Measurements from ENCODE around the gene ASB5. TPM values are rescaled to one million over a fixed set of nuclear protein-coding genes. Genes with fewer than 3 reads are reported as not detected.

The ASB5 gene
- total RNA-seq (not detected), polyA plus RNA-seq (not detected)

GRCh38 chr4:176268963-176269362, at the start of gene ASB5:
Gene ASB5 (minus strand): TSS chr4:176269222. CDS start chr4:176269108, 114 bp downstream.
- Histone ChIP-seq H3K4me1 (ENCODE audit: insufficient read depth, low read length) (no peaks in the 10 kb centered on the region), H3K4me3 (ENCODE audit: low read length) (no peak within 1 kb of the TSS), H3K9me3 (ENCODE audit: low read length) (no peaks in the 10 kb centered on the region), H3K36me3 (ENCODE audit: insufficient read depth, low read length) (no peaks in the 10 kb centered on the region), H3K27ac (ENCODE audit: low read depth, low read length) (no peak within 1 kb of the TSS), H3K27me3 (ENCODE audit: insufficient read depth, low read length, poor library complexity, severe bottlenecking) (no peaks in the 10 kb centered on the region)
- DNase-seq: no peak
- Mint-ChIP-seq H3K27ac (no peak within 1 kb of the TSS), H3K36me3 (no peaks in the 10 kb centered on the region), H3K27me3 (peaks cover 5 to 14% of the 10 kb centered on the region in 2 donors), H3K4me1 (no peaks in the 10 kb centered on the region), H3K9me3 (no peaks in the 10 kb centered on the region), H3K4me3 (no peak within 1 kb of the TSS)
- ChIA-PET CTCF (no interaction called here), POLR2A (no interaction called here)

GRCh38 chr4:176313596-176314336, 44.7 kb upstream of the ASB5 start:
- H3K9me3 ChIP-seq (ENCODE audit: low read length): no peaks in the 10 kb centered on the region
- no peaks in the 10 kb centered on the region for H3K27me3 ChIP-seq (ENCODE audit: insufficient read depth, low read length, poor library complexity, severe bottlenecking)
- Mint-ChIP-seq H3K36me3 (peaks cover 0 to 2% (median 0%) of the 10 kb centered on the region in 3 donors), H3K4me1 (peaks cover 8 to 15% (median 10%) of the 10 kb centered on the region in 3 donors), H3K27me3 (peaks cover 0 to 2% of the 10 kb centered on the region in 2 donors), H3K27ac (no peak overlapping the region), H3K4me3 (no peak overlapping the region), H3K9me3 (no peaks in the 10 kb centered on the region)
- POLR2A ChIA-PET: no interaction called here
- CTCF ChIA-PET: no interaction called here
- DNase-seq: no peak
- no peak overlapping the region for H3K4me3 ChIP-seq (ENCODE audit: low read length)
- H3K36me3 ChIP-seq (ENCODE audit: insufficient read depth, low read length): no peaks in the 10 kb centered on the region
- no peak overlapping the region for H3K27ac ChIP-seq (ENCODE audit: low read depth, low read length)
- H3K4me1 ChIP-seq (ENCODE audit: insufficient read depth, low read length): peaks cover under 1% of the 10 kb centered on the region

DNA sequence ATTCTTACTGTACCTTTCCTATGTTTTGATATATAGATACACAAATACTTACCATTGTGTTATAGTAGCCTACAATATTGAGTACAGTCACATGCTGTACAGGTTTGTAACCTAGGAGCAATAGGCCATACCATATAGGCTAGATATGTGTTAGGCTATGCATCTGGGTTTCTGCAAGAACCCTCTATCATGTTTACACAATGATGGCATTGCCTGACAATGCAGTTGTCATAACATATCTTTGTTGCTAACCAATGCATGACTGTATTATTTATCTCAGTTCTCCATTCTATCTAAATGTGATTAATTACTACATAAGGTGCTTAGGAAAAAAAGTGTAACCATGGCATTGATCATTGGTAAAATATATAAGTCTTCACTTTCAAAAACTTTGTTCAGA, 40.8 kb upstream of the ASB5 start:
- H3K27ac ChIP-seq (ENCODE audit: low read depth, low read length): no peak overlapping the region
- no peaks in the 10 kb centered on the region for H3K36me3 ChIP-seq (ENCODE audit: insufficient read depth, low read length)
- H3K36me3 Mint-ChIP-seq: peaks cover 0 to 2% (median 0%) of the 10 kb centered on the region in 3 donors
- ChIA-PET CTCF (no interaction called here), POLR2A (no interaction called here)
- H3K9me3 Mint-ChIP-seq: peaks cover 0 to 1% (median 0%) of the 10 kb centered on the region in 5 donors
- H3K4me1 Mint-ChIP-seq: no peaks in the 10 kb centered on the region
- H3K27ac Mint-ChIP-seq: no peak overlapping the region
- no peak overlapping the region for H3K4me3 Mint-ChIP-seq
- H3K4me3 ChIP-seq (ENCODE audit: low read length): no peak overlapping the region
- peaks cover 11 to 25% of the 10 kb centered on the region in 2 donors for H3K27me3 Mint-ChIP-seq
- DNase-seq: no peak
- no peaks in the 10 kb centered on the region for H3K9me3 ChIP-seq (ENCODE audit: low read length)
- no peaks in the 10 kb centered on the region for H3K27me3 ChIP-seq (ENCODE audit: insufficient read depth, low read length, poor library complexity, severe bottlenecking)
- H3K4me1 ChIP-seq (ENCODE audit: insufficient read depth, low read length): no peaks in the 10 kb centered on the region

DNA sequence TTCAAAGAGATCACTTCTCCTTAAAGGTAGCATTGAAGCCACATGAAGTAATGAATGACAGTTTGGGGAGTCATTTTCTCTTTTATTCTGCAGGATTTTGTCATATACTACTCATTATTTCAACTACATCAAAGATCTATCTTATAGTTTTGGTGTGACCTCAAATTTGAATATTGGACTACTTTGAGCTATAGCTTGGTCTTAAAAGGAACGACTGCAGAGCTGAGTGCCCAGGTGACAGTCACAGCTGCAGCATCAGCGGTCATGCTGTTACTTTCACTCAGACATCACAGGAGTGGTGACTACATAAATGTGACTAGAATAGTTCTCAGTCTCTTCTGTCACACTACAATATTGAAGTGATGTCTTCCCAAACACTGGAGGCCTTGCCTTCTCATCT, 40.0 kb upstream of the ASB5 start:
- ChIA-PET POLR2A (no interaction called here), CTCF (interaction anchor here (1.6 kb wide), 1 partner anchor 16 kb away, joined by 3 read pairs; no protein-coding TSS in a partner anchor)
- H3K4me3 Mint-ChIP-seq: no peak overlapping the region
- Histone ChIP-seq H3K36me3 (ENCODE audit: insufficient read depth, low read length) (no peaks in the 10 kb centered on the region), H3K27me3 (ENCODE audit: insufficient read depth, low read length, poor library complexity, severe bottlenecking) (no peaks in the 10 kb centered on the region), H3K4me1 (ENCODE audit: insufficient read depth, low read length) (no peaks in the 10 kb centered on the region), H3K9me3 (ENCODE audit: low read length) (no peaks in the 10 kb centered on the region), H3K4me3 (ENCODE audit: low read length) (no peak overlapping the region), H3K27ac (ENCODE audit: low read depth, low read length) (no peak overlapping the region)
- peaks cover 0 to 1% (median 0%) of the 10 kb centered on the region in 5 donors for H3K9me3 Mint-ChIP-seq
- H3K4me1 Mint-ChIP-seq: no peaks in the 10 kb centered on the region
- no peak for DNase-seq
- H3K27ac Mint-ChIP-seq: no peak overlapping the region
- peaks cover 0 to under 1% (median 0%) of the 10 kb centered on the region in 3 donors for H3K36me3 Mint-ChIP-seq
- H3K27me3 Mint-ChIP-seq: peaks cover 13 to 32% of the 10 kb centered on the region in 2 donors

DNA sequence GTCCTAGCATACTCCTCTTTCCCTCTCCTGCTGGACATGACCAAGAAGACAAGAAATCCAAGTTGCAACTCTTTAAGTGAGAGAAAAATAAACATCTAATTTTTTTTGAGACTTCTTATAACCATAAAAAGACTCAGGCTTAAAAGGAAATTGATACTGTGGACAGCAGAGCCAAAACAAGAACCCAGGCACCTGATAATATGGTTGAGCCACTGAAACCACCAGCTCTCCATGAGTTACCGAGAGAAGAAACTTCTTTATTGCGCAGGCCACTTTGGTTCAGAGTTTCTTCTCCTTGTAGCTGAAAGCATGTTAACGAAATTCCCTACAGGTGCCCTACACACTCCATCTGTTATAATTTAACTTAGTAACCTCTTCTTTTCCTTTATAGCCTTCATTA, 39.4 kb upstream of the ASB5 start:
- ChIA-PET CTCF (interaction anchor here (1.6 kb wide), 1 partner anchor 17 kb away, joined by 3 read pairs; no protein-coding TSS in a partner anchor), POLR2A (no interaction called here)
- H3K27ac Mint-ChIP-seq: no peak overlapping the region
- no peaks in the 10 kb centered on the region for H3K4me1 Mint-ChIP-seq
- no peak for DNase-seq
- Histone ChIP-seq H3K27me3 (ENCODE audit: insufficient read depth, low read length, poor library complexity, severe bottlenecking) (peaks cover under 1% of the 10 kb centered on the region), H3K4me3 (ENCODE audit: low read length) (no peak overlapping the region), H3K4me1 (ENCODE audit: insufficient read depth, low read length) (no peaks in the 10 kb centered on the region), H3K27ac (ENCODE audit: low read depth, low read length) (no peak overlapping the region), H3K9me3 (ENCODE audit: low read length) (no peaks in the 10 kb centered on the region), H3K36me3 (ENCODE audit: insufficient read depth, low read length) (no peaks in the 10 kb centered on the region)
- peaks cover 19 to 38% of the 10 kb centered on the region in 2 donors for H3K27me3 Mint-ChIP-seq
- no peak overlapping the region for H3K4me3 Mint-ChIP-seq
- peaks cover 0 to 1% (median 0%) of the 10 kb centered on the region in 5 donors for H3K9me3 Mint-ChIP-seq
- H3K36me3 Mint-ChIP-seq: no peaks in the 10 kb centered on the region

DNA sequence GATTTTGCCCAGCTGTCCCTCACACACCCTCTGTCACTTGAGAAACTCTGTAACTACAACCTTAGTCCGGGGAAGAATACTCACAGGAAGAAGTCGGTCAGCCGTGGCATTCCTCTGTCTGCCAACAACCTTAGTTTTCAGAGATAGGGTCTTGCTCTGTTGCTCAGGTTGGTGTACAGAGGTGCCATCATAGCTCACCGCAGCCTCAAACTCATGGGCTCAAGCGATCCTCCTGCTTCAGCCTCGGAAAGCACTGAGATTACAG, 38.6 kb upstream of the ASB5 start:
- Mint-ChIP-seq H3K27ac (no peak overlapping the region), H3K9me3 (peaks cover 0 to 1% (median 0%) of the 10 kb centered on the region in 5 donors), H3K4me3 (no peak overlapping the region), H3K36me3 (no peaks in the 10 kb centered on the region), H3K27me3 (peaks cover 25 to 46% of the 10 kb centered on the region in 2 donors), H3K4me1 (no peaks in the 10 kb centered on the region)
- ChIA-PET POLR2A (no interaction called here), CTCF (no interaction called here)
- H3K27ac ChIP-seq (ENCODE audit: low read depth, low read length): no peak overlapping the region
- H3K9me3 ChIP-seq (ENCODE audit: low read length): no peaks in the 10 kb centered on the region
- H3K4me3 ChIP-seq (ENCODE audit: low read length): no peak overlapping the region
- no peaks in the 10 kb centered on the region for H3K4me1 ChIP-seq (ENCODE audit: insufficient read depth, low read length)
- no peak for DNase-seq
- H3K36me3 ChIP-seq (ENCODE audit: insufficient read depth, low read length): no peaks in the 10 kb centered on the region
- peaks cover 5% of the 10 kb centered on the region for H3K27me3 ChIP-seq (ENCODE audit: insufficient read depth, low read length, poor library complexity, severe bottlenecking)

DNA sequence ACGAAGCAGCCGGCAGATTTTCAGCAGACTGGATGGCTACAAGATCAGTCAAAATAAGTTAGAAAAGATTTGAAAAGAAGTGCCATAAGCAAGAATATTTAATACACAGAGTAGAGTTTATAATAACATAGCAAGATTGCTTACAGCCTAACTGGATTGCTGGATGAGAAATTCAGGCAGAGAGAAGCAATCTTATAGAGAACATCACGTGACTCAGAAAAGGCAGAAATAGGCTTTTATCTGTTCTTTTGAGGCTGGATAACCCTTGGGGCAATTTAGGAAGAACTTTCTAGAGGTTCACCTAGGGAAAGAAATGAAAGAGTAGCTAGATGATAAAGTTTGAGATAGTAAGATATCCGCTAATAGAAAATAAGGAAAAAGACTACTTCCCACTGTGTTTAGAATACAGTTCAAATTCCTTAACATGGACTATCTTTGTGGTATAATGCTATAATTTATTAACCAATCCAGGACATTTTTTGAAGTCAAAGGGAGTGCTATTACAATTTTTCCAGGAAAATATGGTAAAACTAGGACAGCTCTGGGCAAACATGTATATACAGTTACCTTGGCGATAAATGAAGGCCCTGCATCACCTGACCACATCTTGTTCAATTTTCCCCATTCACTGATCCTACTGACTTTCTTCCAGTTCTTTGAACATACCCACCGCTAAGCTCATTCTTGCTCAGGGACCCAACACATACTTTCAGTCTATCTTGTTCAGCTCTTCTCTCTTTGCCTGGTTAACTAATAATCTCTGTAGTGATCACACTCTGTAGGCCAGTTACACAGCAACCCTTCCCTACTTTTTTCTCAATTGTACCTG, 38.0 kb upstream of the ASB5 start:
- POLR2A ChIA-PET: no interaction called here
- H3K4me3 ChIP-seq (ENCODE audit: low read length): no peak overlapping the region
- Mint-ChIP-seq H3K36me3 (no peaks in the 10 kb centered on the region), H3K27me3 (peaks cover 27 to 50% of the 10 kb centered on the region in 2 donors), H3K4me3 (no peak overlapping the region), H3K4me1 (no peaks in the 10 kb centered on the region), H3K27ac (no peak overlapping the region), H3K9me3 (peaks cover 0 to 1% (median 0%) of the 10 kb centered on the region in 5 donors)
- no peaks in the 10 kb centered on the region for H3K9me3 ChIP-seq (ENCODE audit: low read length)
- no peak for DNase-seq
- CTCF ChIA-PET: no interaction called here
- H3K36me3 ChIP-seq (ENCODE audit: insufficient read depth, low read length): no peaks in the 10 kb centered on the region
- peaks cover 5% of the 10 kb centered on the region for H3K27me3 ChIP-seq (ENCODE audit: insufficient read depth, low read length, poor library complexity, severe bottlenecking)
- no peaks in the 10 kb centered on the region for H3K4me1 ChIP-seq (ENCODE audit: insufficient read depth, low read length)
- H3K27ac ChIP-seq (ENCODE audit: low read depth, low read length): no peak overlapping the region

DNA sequence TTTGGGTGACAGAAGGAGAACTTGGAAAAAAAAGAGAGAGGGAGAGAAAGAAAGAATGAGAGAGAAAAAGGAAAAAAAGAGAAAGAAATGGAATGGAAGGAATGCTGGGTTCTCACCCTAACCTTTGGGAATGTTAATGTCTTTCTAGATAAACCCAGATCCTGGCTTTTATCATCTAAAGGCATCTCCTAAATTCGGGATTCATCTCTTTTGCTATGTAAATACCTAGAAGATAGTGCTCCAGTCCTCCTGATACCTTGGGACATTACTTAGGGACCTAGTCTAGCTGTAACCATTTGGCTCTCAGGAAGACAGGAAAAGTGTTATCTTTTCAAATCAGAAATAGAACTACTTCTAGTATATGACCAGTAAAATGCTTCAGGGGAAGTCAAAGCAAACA, 34.9 kb upstream of the ASB5 start:
- no peaks in the 10 kb centered on the region for H3K36me3 ChIP-seq (ENCODE audit: insufficient read depth, low read length)
- no peak overlapping the region for H3K4me3 ChIP-seq (ENCODE audit: low read length)
- no peaks in the 10 kb centered on the region for H3K36me3 Mint-ChIP-seq
- peaks cover 27 to 55% of the 10 kb centered on the region in 2 donors for H3K27me3 Mint-ChIP-seq
- no peaks in the 10 kb centered on the region for H3K9me3 ChIP-seq (ENCODE audit: low read length)
- no peaks in the 10 kb centered on the region for H3K4me1 ChIP-seq (ENCODE audit: insufficient read depth, low read length)
- H3K27ac ChIP-seq (ENCODE audit: low read depth, low read length): no peak overlapping the region
- peaks cover 5% of the 10 kb centered on the region for H3K27me3 ChIP-seq (ENCODE audit: insufficient read depth, low read length, poor library complexity, severe bottlenecking)
- H3K4me3 Mint-ChIP-seq: no peak overlapping the region
- H3K9me3 Mint-ChIP-seq: peaks cover 0 to 1% (median 0%) of the 10 kb centered on the region in 5 donors
- no peak for DNase-seq
- H3K27ac Mint-ChIP-seq: no peak overlapping the region
- H3K4me1 Mint-ChIP-seq: no peaks in the 10 kb centered on the region
- CTCF ChIA-PET: no interaction called here
- POLR2A ChIA-PET: no interaction called here

All from CD8-positive, alpha-beta memory T cell (primary cell).